ENCODE results near the gene FBXO31.

- TF ChIP-seq CTCF (IDR thresholded peaks at IDR 0.05; ENCODE audit: low read length), result no peak
- TF ChIP-seq EZH2phosphoT487 (IDR thresholded peaks at IDR 0.05; ENCODE audit: low read length), result no peak
These were observed 22.5 kb downstream of the FBXO31 start for GRCh38 chr16:87360862-87361610.

All from MM.1S (cell line).